ENCODE results near the gene DHRS1.
A peak's percentile ranks its signal among the peaks of the same experiment; 100 is the strongest.
"Not testable (repeated sequence)": the region's sequence is repeated elsewhere in the genome, so short reads cannot be mapped to it uniquely, and the experiment has no call there.

DHRS1 gene

DNA sequence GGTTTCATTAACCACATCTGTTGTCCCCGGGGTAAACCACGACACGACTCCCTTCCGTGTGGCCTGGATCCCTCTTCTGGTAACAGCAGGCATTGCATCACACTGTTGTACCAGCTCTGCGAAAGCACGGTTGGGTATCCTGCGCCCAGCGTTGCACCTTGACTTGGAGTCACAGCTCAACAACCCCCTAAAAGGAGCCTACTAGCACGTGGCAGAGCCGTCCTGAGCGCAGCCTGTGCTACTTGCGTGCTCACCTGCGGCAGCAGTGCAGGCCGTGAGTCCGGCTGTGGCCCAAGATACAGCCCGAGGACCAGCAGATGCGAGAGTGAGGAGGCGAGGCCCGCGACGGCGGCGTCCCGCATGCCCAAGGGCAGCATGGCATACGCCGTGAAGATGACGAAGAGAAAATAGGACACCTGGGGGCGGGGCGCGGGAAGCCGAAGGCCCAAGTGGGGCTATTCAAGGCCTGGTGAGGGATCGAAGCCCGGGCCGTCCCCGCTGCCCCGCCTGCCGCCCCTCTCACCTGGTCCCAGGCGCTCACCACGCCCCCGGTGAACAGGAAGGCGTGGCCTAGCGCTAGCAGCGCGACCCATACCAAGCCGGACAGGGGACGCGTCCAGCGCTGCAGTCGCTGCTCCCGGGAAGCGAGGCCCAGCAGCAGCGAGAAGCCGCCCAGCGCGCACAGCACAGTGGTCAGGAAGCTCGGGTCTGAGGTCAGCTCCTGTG, 32.9 kb upstream of the DHRS1 start:
- H3K4me1 Mint-ChIP-seq, result peaks cover 58% of the 10 kb centered on the region
- H3K27ac Mint-ChIP-seq, result peak overlapping the region; percentile 75
- ATAC-seq, result peak; percentile 93
- peaks cover 22% of the 10 kb centered on the region for H3K36me3 Mint-ChIP-seq
- H3K27me3 Mint-ChIP-seq, result peaks cover 44% of the 10 kb centered on the region
- H3K4me3 Mint-ChIP-seq, result peak overlapping the region; percentile 84
- H3K9me3 Mint-ChIP-seq, result no peaks in the 10 kb centered on the region

GRCh38 chr14:24331731-24332267, 32.2 kb upstream of the DHRS1 start:
- peaks cover 44% of the 10 kb centered on the region for H3K27me3 Mint-ChIP-seq
- H3K36me3 Mint-ChIP-seq, result peaks cover 15% of the 10 kb centered on the region
- H3K27ac Mint-ChIP-seq, result peak overlapping the region; percentile 75
- no peaks in the 10 kb centered on the region for H3K9me3 Mint-ChIP-seq
- peaks cover 60% of the 10 kb centered on the region for H3K4me1 Mint-ChIP-seq
- ATAC-seq, result no peak
- H3K4me3 Mint-ChIP-seq, result peak overlapping the region; percentile 84

DNA sequence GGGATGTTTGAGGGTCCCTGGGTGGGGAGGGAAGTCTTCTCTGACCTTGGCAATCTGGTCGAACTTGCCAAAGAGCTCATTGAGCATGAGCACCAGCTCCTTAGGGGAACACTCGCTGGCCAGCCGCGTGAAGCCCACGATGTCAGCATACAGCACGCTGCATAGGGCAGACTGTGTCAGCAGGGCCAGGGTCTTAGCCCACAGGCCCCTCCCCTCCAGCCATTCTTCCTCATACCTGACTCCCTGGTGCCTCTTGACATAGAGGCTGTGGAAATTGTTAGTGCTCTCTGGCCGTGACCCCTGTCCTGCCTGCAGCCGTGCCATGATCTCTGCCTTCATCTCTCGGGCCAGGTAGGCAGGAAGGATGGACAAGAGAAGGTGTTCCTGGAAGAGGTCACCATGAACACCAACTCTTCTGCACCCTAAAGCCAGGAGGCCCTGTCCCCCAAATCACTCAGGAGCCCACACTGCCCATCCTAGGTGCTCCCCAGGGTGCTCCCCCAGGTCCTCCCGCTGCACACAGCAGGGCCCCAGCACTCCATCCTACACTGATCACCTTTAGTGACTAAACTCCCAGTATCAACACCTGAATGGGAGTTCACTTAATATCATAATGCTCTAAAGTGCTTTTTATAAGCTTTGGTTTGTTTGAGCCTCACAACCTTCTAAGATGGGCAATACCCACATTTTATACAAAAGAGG, 31.5 kb upstream of the DHRS1 start:
- Mint-ChIP-seq H3K4me3 (no peak overlapping the region), H3K4me1 (peaks cover 60% of the 10 kb centered on the region), H3K27me3 (peaks cover 44% of the 10 kb centered on the region), H3K9me3 (no peaks in the 10 kb centered on the region), H3K36me3 (peaks cover 9% of the 10 kb centered on the region), H3K27ac (no peak overlapping the region)
- ATAC-seq, result no peak

DNA sequence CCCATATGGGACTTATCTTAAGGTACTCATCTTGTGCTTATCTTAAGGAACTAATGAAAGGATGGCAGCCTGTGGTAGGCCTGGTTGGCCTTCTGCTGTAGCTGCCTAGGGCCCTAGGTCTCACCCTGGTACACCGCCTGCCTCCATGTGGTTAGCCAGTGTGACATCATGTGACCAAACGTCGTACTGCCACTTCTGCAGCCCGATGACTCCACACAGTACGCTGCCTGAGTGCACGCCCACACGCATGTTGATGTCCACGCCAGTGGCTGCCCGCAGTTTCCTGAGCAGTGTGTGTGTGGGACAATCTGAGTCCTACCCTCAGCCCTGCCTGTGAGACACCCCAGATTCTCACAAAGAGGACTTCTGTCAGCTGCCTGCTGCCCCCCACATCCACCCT, 30.2 kb upstream of the DHRS1 start:
- no peaks in the 10 kb centered on the region for H3K9me3 Mint-ChIP-seq
- no peaks in the 10 kb centered on the region for H3K36me3 Mint-ChIP-seq
- peaks cover 53% of the 10 kb centered on the region for H3K4me1 Mint-ChIP-seq
- peaks cover 36% of the 10 kb centered on the region for H3K27me3 Mint-ChIP-seq
- H3K4me3 Mint-ChIP-seq, result no peak overlapping the region
- H3K27ac Mint-ChIP-seq, result no peak overlapping the region
- no peak for ATAC-seq

DNA sequence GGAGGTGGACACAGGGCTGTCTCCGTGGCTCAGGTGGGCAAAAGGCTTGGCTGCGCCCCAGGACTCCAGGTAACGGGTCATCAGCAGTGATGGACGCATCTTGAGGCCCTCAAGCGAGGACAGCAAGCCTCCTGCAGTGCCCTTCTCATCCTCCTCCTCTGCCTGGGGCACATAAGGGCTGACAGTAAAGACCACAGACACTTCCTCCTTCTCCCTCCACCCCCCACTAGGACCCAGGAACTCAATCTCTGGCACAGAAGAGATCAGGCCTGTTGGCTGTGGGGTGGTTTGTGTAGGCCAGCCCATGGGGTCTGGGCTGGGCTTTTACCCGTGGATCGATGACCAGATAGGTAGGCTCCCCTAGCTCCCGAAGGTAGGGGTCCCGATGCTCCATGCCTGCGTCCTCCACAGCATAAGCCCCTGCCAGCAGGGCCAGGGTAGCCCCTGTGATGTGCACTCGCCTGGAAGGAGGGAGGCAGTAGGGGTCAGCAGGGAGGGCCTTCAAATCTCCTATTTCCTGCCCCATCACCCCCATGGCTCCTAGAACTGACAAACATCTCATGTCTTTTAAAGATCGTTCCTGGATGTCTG, 29.6 kb upstream of the DHRS1 start:
- no peaks in the 10 kb centered on the region for H3K9me3 Mint-ChIP-seq
- ATAC-seq, result no peak
- no peaks in the 10 kb centered on the region for H3K36me3 Mint-ChIP-seq

DNA sequence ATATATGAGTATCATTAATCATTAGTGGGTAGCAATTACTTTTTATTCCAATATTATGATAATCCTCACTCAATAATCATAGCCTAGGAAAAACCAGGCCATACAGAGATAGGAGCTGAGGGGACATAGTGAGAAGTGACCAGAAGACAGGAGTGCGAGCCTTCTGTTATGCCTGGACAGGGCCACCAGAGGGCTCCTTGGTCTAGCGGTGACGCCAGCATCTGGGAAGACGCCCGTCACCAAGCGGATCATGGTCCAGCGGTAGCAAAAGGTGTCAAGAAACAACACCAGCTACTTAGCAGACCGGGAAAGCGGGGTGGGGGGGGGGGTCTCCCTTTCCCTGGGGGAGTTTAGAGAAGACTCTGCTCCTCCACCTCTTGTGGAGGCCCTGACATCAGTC, 28.3 kb upstream of the DHRS1 start:
- H3K36me3 Mint-ChIP-seq, H3K4me3 Mint-ChIP-seq, ATAC-seq, H3K9me3 Mint-ChIP-seq, H3K27ac Mint-ChIP-seq: not testable (repeated sequence)
- Mint-ChIP-seq H3K4me1 (peaks cover 36% of the 10 kb centered on the region), H3K27me3 (peaks cover 18% of the 10 kb centered on the region)

More for the DNA sequence above, 29.6 kb upstream of the DHRS1 start:
- no peak overlapping the region for H3K27ac Mint-ChIP-seq
- H3K4me1 Mint-ChIP-seq, result peaks cover 47% of the 10 kb centered on the region
- H3K27me3 Mint-ChIP-seq, result peaks cover 30% of the 10 kb centered on the region
- no peak overlapping the region for H3K4me3 Mint-ChIP-seq

- no peak overlapping the region for H3K27ac Mint-ChIP-seq
- no peak overlapping the region for H3K4me3 Mint-ChIP-seq
- no peaks in the 10 kb centered on the region for H3K9me3 Mint-ChIP-seq
- ATAC-seq, result no peak
- H3K27me3 Mint-ChIP-seq, result peaks cover 18% of the 10 kb centered on the region
- no peaks in the 10 kb centered on the region for H3K36me3 Mint-ChIP-seq
- H3K4me1 Mint-ChIP-seq, result peaks cover 30% of the 10 kb centered on the region
These were observed 27.7 kb upstream of the DHRS1 start for GRCh38 chr14:24327303-24327702.

DNA sequence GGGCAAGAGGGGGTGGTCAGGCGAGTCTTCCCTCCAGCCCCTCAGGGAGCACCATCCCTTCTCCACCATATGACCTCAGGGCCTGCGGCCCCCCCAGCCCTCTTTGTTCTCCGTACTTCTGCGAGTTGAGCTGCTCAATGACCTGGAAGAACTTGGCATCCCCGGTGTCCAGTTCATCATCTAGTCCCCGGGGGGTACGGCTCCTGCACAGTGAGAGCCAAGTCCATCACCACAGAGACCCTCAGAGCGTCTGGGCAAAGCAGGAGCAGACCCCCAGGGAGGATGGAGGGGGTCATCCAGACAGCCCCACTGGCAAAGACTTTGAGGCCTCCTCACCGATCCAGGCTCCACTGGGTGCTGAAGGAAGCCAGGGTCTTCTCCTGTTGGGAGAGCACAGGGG, 26.4 kb upstream of the DHRS1 start:
- Mint-ChIP-seq H3K27ac (no peak overlapping the region), H3K4me3 (no peak overlapping the region), H3K9me3 (no peaks in the 10 kb centered on the region), H3K4me1 (peaks cover 20% of the 10 kb centered on the region), H3K36me3 (no peaks in the 10 kb centered on the region), H3K27me3 (peaks cover 15% of the 10 kb centered on the region)
- no peak for ATAC-seq

GRCh38 chr14:24325041-24325530, 25.5 kb upstream of the DHRS1 start:
- Mint-ChIP-seq H3K4me3 (no peak overlapping the region), H3K27ac (no peak overlapping the region), H3K4me1 (peaks cover 20% of the 10 kb centered on the region), H3K9me3 (no peaks in the 10 kb centered on the region), H3K36me3 (no peaks in the 10 kb centered on the region), H3K27me3 (peaks cover 20% of the 10 kb centered on the region)
- ATAC-seq, result no peak

DNA sequence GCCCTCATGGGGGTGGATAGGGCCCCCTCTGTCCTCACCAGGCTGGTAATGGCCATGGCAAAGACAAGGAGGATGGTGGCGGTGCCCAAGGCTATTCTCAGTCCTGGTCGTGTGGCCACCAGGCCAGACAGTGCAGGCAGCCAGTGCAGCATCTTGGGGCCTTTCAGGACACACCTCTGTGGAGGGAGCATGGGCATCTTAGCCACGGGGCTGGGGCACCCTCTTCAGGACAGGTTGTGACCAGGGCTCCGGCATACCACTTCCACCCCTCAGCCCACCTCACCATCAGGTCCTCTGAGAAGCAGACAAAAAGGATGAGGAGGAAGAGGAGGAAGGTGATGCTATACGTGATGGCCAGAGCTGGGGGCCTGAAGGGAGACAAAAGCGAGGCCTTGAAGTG, 24.4 kb upstream of the DHRS1 start:
- Mint-ChIP-seq H3K4me3 (no peak overlapping the region), H3K9me3 (no peaks in the 10 kb centered on the region), H3K27ac (no peak overlapping the region), H3K36me3 (no peaks in the 10 kb centered on the region), H3K4me1 (peaks cover 11% of the 10 kb centered on the region), H3K27me3 (peaks cover 31% of the 10 kb centered on the region)
- no peak for ATAC-seq

GRCh38 chr14:24323341-24323740, 23.8 kb upstream of the DHRS1 start:
- no peak for ATAC-seq
- no peak overlapping the region for H3K27ac Mint-ChIP-seq
- H3K4me1 Mint-ChIP-seq, result peaks cover 6% of the 10 kb centered on the region
- H3K9me3 Mint-ChIP-seq, result no peaks in the 10 kb centered on the region
- H3K4me3 Mint-ChIP-seq, result no peak overlapping the region
- peaks cover 31% of the 10 kb centered on the region for H3K27me3 Mint-ChIP-seq
- no peaks in the 10 kb centered on the region for H3K36me3 Mint-ChIP-seq

DNA sequence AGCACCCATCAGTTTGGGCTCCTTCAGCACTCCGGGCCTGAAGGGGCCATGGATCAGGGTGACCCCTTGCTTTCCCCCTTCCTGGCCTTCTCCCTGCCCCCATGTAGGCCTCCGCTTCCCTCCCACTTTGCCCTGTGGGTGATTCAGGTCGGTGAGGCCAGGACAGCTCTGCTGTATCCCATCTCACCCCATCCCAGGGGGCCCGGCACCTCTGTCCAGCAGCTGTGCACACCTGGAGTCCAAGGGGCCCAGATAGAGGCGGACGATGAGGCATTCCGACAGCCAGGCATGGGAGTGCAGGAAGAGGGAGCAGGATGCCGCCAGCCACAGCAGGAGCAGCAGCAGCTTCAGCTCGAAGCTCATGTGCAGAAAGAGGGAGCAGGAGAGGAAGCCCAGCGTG, 23.1 kb upstream of the DHRS1 start:
- Mint-ChIP-seq H3K27ac (no peak overlapping the region), H3K36me3 (no peaks in the 10 kb centered on the region), H3K4me1 (peaks cover 4% of the 10 kb centered on the region), H3K4me3 (no peak overlapping the region), H3K9me3 (no peaks in the 10 kb centered on the region), H3K27me3 (peaks cover 30% of the 10 kb centered on the region)
- no peak for ATAC-seq

DNA sequence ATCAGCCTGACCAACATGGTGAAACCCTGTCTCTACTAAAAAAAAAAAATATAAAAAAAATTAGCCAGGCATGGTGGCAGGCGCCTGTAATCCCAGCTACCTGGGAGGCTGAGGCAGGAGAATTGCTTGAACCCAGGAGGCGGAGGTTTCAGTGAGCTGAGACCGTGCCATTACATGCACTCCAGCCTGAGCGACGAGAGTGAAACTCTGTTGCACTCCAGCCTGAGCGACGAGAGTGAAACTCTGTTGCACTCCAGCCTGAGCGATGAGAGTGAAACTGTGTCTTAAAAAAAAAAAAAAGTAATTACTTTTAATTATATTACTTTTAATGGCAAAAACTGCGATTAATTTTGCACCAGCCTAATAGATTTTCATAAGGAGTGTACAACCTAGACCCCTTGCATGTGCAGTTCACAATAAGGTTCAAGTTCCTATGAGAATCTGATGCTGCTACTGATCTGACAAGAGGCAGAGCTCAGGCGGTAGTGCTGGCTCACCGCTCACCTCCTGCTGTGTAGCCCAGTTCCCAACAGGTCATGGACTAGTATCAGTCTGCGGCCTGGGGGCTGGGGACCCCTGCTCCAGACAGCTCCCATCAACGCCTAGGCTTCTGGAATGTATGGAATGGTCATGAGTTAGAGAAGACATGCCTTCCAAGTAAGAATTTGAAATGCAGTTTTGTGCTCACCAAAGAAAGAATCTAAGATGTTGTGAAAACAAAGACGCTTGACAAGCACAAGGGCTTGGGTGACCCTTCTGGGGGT, 21.8 kb upstream of the DHRS1 start:
- peaks cover 30% of the 10 kb centered on the region for H3K27me3 Mint-ChIP-seq
- no peak for ATAC-seq
- no peaks in the 10 kb centered on the region for H3K4me1 Mint-ChIP-seq
- H3K4me3 Mint-ChIP-seq, result no peak overlapping the region
- H3K36me3 Mint-ChIP-seq, result no peaks in the 10 kb centered on the region
- no peak overlapping the region for H3K27ac Mint-ChIP-seq
- H3K9me3 Mint-ChIP-seq, result no peaks in the 10 kb centered on the region

- ATAC-seq, result no peak
- H3K27me3 Mint-ChIP-seq, result peaks cover 24% of the 10 kb centered on the region
- peaks cover 4% of the 10 kb centered on the region for H3K36me3 Mint-ChIP-seq
These were observed 17.8 kb upstream of the DHRS1 start for GRCh38 chr14:24317141-24317928.

More at GRCh38 chr14:24317141-24317928, 17.8 kb upstream of the DHRS1 start:
- Mint-ChIP-seq H3K9me3 (no peaks in the 10 kb centered on the region), H3K4me1 (peaks cover 20% of the 10 kb centered on the region), H3K4me3 (no peak overlapping the region), H3K27ac (no peak overlapping the region)

Measured in stimulated activated memory B cell treated with anti-CD40 and anti-IgM and Interleukin-4, amounts not matched to agents 10 μg/mL and 1 μg/mL and 100 μg/mL, for 72 hours (primary cell).